Activated naive CD8-positive, alpha-beta T cell treated with anti-CD3 and anti-CD28 coated beads, Interleukin-2, amount 10 ng/mL, durations not matched to agents 7 days and 5 days (primary cell): ENCODE data around the gene UGT1A7. TPM values are rescaled to one million over a fixed set of nuclear protein-coding genes. Genes with fewer than 3 reads are reported as not detected.
"Not testable (repeated sequence)": the region's sequence is repeated elsewhere in the genome, so short reads cannot be mapped to it uniquely, and the experiment has no call there.

ENCODE experiments used
- ATAC-seq: fragments of 150-1000 bp; cut with Tn5 transposase; one replicate; pipeline ENCODE4 v1.10.0; 2021; ENCODE audit warnings: low read depth, moderate library complexity
- POLR2A ChIA-PET: fragments of 350-600 bp; sonication (Branson Sonifier 250); formaldehyde crosslinking; loops from one replicate; lab custom pipeline; 2021; ENCODE audit warnings: antibody characterized with exemption; lab: Charles Lee
- DNase-seq: peaks from one replicate; pipeline ENCODE4 v3.0.0; 2021
- H3K27ac Mint-ChIP-seq: one replicate; pipeline ENCODE4 v1.8.0; 2022; ENCODE audit warnings: mild to moderate bottlenecking, mixed read lengths
- H3K27me3 Mint-ChIP-seq: one replicate; pipeline ENCODE4 v1.8.0; 2022; ENCODE audit warnings: mild to moderate bottlenecking, moderate library complexity, mixed read lengths
- H3K36me3 Mint-ChIP-seq: one replicate; pipeline ENCODE4 v1.8.0; 2021; ENCODE audit warnings: mild to moderate bottlenecking, mixed read lengths
- H3K4me1 Mint-ChIP-seq: one replicate; pipeline ENCODE4 v1.8.0; 2021; ENCODE audit warnings: mixed read lengths
- H3K4me3 Mint-ChIP-seq: one replicate; pipeline ENCODE4 v1.8.0; 2022; ENCODE audit warnings: mild to moderate bottlenecking, moderate library complexity, mixed read lengths
- H3K9me3 Mint-ChIP-seq: one replicate; pipeline ENCODE4 v1.8.0; 2021; ENCODE audit warnings: mixed read lengths
- total RNA-seq, 2 experiments: library from RNA; stranded (reverse); gene quantifications; one replicate each; pipeline ENCODE4 v1.2.3, GENCODE V29; 2021

Gene UGT1A7
- total RNA-seq = not detected

DNA sequence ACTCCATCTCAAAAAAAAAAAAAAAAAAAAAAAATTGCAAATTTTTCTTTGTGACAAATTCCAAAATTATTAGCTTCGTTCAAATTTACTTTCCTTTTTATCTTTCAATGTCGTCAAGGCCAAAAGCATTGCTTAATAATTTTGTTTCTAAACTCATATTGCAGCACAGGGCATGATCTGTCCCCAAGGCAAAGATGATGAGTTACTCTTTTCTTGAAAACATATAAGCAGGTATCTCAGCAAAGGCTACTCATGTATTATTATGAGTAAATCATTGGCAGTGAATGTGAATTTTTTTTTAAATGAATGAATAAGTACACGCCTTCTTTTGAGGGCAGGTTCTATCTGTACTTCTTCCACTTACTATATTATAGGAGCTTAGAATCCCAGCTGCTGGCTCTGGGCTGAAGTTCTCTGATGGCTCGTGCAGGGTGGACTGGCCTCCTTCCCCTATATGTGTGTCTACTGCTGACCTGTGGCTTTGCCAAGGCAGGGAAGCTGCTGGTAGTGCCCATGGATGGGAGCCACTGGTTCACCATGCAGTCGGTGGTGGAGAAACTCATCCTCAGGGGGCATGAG, at the start of gene UGT1A7:
TSS of gene UGT1A7 (plus strand) at position 381 of the 579 bp plus-strand sequence. CDS start at position 418, 37 bp downstream.
- no peaks in the 10 kb centered on the region for H3K36me3 Mint-ChIP-seq
- H3K4me3 Mint-ChIP-seq = no peak within 1 kb of the TSS
- no peak within 1 kb of the TSS for H3K27ac Mint-ChIP-seq
- H3K27me3 Mint-ChIP-seq = peaks cover 18% of the 10 kb centered on the region
- ATAC-seq (no peak), DNase-seq (no peak)
- POLR2A ChIA-PET = no interaction called here
- H3K9me3 Mint-ChIP-seq = no peaks in the 10 kb centered on the region
- H3K4me1 Mint-ChIP-seq = no peaks in the 10 kb centered on the region

DNA sequence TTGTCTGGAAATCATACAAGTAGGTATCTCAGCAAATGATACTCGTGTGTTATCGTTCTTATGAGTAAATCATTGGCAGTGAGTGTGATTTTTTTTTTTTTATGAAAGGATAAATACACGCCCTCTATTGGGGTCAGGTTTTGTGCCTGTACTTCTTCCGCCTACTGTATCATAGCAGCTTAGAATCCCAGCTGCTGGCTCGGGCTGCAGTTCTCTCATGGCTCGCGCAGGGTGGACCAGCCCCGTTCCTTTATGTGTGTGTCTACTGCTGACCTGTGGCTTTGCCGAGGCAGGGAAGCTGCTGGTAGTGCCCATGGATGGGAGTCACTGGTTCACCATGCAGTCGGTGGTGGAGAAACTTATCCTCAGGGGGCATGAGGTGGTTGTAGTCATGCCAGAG, 45.4 kb upstream of the UGT1A7 start, which contains the start of gene UGT1A10:
TSS of gene UGT1A10 (plus strand) at position 143 of the 400 bp plus-strand sequence. CDS start at position 218, 75 bp downstream.
- DNase-seq, H3K9me3 Mint-ChIP-seq, POLR2A ChIA-PET, H3K4me3 Mint-ChIP-seq, H3K27ac Mint-ChIP-seq, H3K4me1 Mint-ChIP-seq, H3K36me3 Mint-ChIP-seq, ATAC-seq: not testable (repeated sequence)
- H3K27me3 Mint-ChIP-seq = peaks cover 15% of the 10 kb centered on the region

DNA sequence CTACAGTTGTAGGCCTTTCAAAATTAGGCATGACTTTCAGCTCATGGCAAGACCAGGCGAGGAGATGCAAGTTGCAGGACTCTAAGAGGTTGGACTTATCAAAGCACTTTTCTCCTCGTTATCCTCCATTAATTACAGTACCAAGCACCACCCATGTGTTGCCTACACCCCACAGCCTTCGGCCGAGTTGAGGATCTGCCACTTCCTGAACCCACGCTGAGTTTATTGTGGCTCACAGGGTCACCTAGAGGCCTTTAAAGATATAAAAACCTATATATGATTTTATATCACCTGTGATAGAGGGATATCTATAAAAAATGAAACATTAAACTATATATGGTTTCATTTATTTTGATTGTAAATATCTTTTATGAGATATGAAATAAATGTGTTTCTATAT, 42.9 kb upstream of the UGT1A7 start:
- POLR2A ChIA-PET = no interaction called here
- peaks cover 5% of the 10 kb centered on the region for H3K27me3 Mint-ChIP-seq
- peaks cover 1% of the 10 kb centered on the region for H3K36me3 Mint-ChIP-seq
- ATAC-seq (no peak), DNase-seq (no peak)
- H3K4me1 Mint-ChIP-seq = peaks cover 5% of the 10 kb centered on the region
- H3K27ac Mint-ChIP-seq = no peak overlapping the region
- no peaks in the 10 kb centered on the region for H3K9me3 Mint-ChIP-seq
- no peak overlapping the region for H3K4me3 Mint-ChIP-seq

GRCh38 chr2:233639860-233640259, 41.8 kb upstream of the UGT1A7 start:
- DNase-seq (no peak), ATAC-seq (no peak)
- peaks cover 2% of the 10 kb centered on the region for H3K9me3 Mint-ChIP-seq
- peaks cover 1% of the 10 kb centered on the region for H3K36me3 Mint-ChIP-seq
- H3K27me3 Mint-ChIP-seq = peaks cover 2% of the 10 kb centered on the region
- no peak overlapping the region for H3K4me3 Mint-ChIP-seq
- POLR2A ChIA-PET = no interaction called here
- H3K4me1 Mint-ChIP-seq = peaks cover 5% of the 10 kb centered on the region
- H3K27ac Mint-ChIP-seq = no peak overlapping the region

DNA sequence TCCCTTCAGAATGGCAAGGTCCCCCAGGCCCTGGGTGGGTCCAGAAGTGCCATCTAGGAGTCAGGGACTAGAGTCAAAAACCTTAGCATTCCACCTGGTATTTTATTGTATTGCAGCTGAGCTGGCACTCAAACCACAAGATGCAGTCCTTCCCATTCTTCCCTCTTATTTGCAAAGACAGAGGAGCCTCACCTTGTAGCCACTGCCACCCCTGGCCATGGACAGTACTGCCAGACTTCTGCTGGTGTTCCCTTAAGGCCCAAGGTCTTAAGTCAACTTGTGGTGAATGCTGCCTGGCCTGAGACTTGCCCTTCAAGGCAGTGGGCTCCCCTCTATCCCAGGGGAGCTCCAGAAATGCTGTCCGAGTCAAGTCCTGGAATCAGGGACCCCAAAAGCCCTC, 38.6 kb upstream of the UGT1A7 start:
- ATAC-seq (no peak), DNase-seq (no peak)
- H3K9me3 Mint-ChIP-seq = peaks cover 19% of the 10 kb centered on the region
- H3K27ac Mint-ChIP-seq = no peak overlapping the region
- H3K4me1 Mint-ChIP-seq = peaks cover 5% of the 10 kb centered on the region
- no peak overlapping the region for H3K4me3 Mint-ChIP-seq
- H3K27me3 Mint-ChIP-seq = no peaks in the 10 kb centered on the region
- POLR2A ChIA-PET = no interaction called here
- peaks cover 3% of the 10 kb centered on the region for H3K36me3 Mint-ChIP-seq

DNA sequence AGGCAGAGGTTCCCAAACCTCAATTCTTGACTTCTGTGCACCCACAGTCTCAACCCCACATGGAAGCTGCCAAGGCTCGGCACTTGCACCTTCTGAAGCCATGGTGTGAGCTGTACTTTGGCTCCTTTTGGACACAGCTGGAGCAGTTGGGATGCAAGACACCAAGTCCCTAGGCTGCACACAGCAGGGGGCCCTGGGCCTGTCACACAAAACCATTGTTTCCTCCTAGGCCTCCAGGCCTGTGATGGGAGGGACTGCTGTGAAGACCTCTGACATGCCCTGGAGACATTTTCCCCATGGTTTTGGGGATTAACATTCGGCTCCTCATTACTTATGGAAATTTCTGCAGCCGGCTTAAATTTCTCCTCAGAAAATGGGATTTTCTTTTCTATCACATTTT, 35.7 kb upstream of the UGT1A7 start:
- POLR2A ChIA-PET, H3K4me3 Mint-ChIP-seq, H3K36me3 Mint-ChIP-seq, H3K27ac Mint-ChIP-seq, ATAC-seq, H3K4me1 Mint-ChIP-seq, H3K27me3 Mint-ChIP-seq, DNase-seq: not testable (repeated sequence)
- H3K9me3 Mint-ChIP-seq = peaks cover 19% of the 10 kb centered on the region

- no peak overlapping the region for H3K27ac Mint-ChIP-seq
- DNase-seq (no peak), ATAC-seq (no peak)
- H3K9me3 Mint-ChIP-seq = peaks cover 12% of the 10 kb centered on the region
- no peak overlapping the region for H3K4me3 Mint-ChIP-seq
- POLR2A ChIA-PET = no interaction called here
- peaks cover 2% of the 10 kb centered on the region for H3K36me3 Mint-ChIP-seq
- H3K27me3 Mint-ChIP-seq = peaks cover 12% of the 10 kb centered on the region
- no peaks in the 10 kb centered on the region for H3K4me1 Mint-ChIP-seq
Observed at GRCh38 chr2:233650981-233651380, 30.7 kb upstream of the UGT1A7 start.

DNA sequence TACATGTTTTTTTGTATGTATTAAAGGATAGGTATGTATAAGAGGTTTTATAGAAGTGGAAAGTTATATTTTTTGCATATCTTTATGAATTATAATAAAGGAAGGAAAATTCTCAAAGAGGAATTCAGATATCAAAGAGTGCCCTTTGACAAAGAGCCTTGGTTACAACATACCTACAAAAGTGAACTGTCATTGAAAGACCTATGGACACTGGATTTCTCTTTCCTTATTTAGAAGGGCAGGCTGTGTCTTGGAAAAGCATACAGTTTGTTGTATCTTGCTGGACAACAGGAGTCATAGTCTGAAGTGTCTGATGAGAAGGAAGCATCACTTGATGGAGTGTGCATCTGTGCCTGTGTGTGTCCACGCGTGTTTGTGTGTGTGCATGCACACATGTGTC, 30.3 kb upstream of the UGT1A7 start:
- Mint-ChIP-seq H3K4me3 (no peak overlapping the region), H3K9me3 (peaks cover 11% of the 10 kb centered on the region), H3K27me3 (peaks cover 12% of the 10 kb centered on the region), H3K36me3 (peaks cover 2% of the 10 kb centered on the region), H3K27ac (no peak overlapping the region), H3K4me1 (no peaks in the 10 kb centered on the region)
- DNase-seq = no peak
- no peak for ATAC-seq
- POLR2A ChIA-PET = no interaction called here

- Mint-ChIP-seq H3K4me1 (peaks cover 4% of the 10 kb centered on the region), H3K27ac (no peak overlapping the region), H3K27me3 (peaks cover 31% of the 10 kb centered on the region), H3K36me3 (no peaks in the 10 kb centered on the region), H3K9me3 (no peaks in the 10 kb centered on the region), H3K4me3 (no peak overlapping the region)
- ATAC-seq = no peak
- no peak for DNase-seq
- POLR2A ChIA-PET = no interaction called here
Observed at GRCh38 chr2:233654501-233654900, 27.2 kb upstream of the UGT1A7 start.

DNA sequence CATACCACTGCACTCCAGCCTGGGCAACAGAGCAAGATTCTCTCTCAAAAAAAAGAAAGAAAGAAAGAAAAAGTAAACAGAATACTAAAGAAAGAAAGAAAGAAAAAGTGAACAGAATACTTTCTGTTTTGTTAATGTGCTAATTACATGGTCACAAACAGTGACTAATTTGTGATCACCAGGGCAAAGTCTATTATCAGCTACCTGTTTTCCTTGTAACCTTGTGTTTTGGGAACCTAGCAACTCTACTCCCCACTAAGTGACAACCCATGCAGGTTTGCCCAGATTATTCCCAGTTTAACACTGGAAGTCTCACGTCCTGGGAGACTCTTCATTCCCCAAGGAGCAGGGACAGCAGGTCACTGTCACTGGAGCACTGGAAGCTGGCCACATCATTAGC, 26.7 kb upstream of the UGT1A7 start:
- ATAC-seq = no peak
- POLR2A ChIA-PET = no interaction called here
- peaks cover 4% of the 10 kb centered on the region for H3K4me1 Mint-ChIP-seq
- H3K36me3 Mint-ChIP-seq = no peaks in the 10 kb centered on the region
- H3K27ac Mint-ChIP-seq = no peak overlapping the region
- peaks cover 36% of the 10 kb centered on the region for H3K27me3 Mint-ChIP-seq
- no peak overlapping the region for H3K4me3 Mint-ChIP-seq
- no peak for DNase-seq
- no peaks in the 10 kb centered on the region for H3K9me3 Mint-ChIP-seq

- H3K27ac Mint-ChIP-seq, DNase-seq, H3K36me3 Mint-ChIP-seq, H3K4me3 Mint-ChIP-seq, ATAC-seq, POLR2A ChIA-PET, H3K4me1 Mint-ChIP-seq, H3K9me3 Mint-ChIP-seq: not testable (repeated sequence)
- H3K27me3 Mint-ChIP-seq = peaks cover 42% of the 10 kb centered on the region
Observed at GRCh38 chr2:233655943-233656342, 25.8 kb upstream of the UGT1A7 start.

- H3K4me3 Mint-ChIP-seq = no peak overlapping the region
- H3K27ac Mint-ChIP-seq = no peak overlapping the region
- DNase-seq (no peak), ATAC-seq (no peak)
- H3K27me3 Mint-ChIP-seq = peaks cover 41% of the 10 kb centered on the region
- no peaks in the 10 kb centered on the region for H3K9me3 Mint-ChIP-seq
- no peaks in the 10 kb centered on the region for H3K36me3 Mint-ChIP-seq
- peaks cover 4% of the 10 kb centered on the region for H3K4me1 Mint-ChIP-seq
- POLR2A ChIA-PET = no interaction called here
Observed at GRCh38 chr2:233656443-233656842, 25.3 kb upstream of the UGT1A7 start.

DNA sequence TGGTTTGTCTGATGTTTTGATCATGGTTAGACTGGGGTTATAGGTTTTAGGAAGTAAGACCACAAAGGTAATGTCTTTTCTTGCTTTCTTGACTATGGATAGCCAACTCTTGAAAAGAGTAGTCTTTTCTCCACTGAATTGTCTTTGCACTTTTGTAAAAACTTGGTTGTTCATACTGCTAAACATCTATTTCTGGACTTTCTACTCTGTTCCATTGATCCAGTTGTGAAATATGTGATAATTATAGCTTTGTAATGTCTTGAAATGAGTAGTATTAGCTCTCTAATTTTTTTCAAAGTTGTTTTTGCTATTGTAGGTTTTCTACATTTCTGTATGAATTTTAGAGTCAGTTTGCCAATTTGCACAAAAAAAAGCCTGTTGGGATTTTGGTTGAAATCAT, 23.1 kb upstream of the UGT1A7 start:
- H3K36me3 Mint-ChIP-seq = no peaks in the 10 kb centered on the region
- no peak overlapping the region for H3K27ac Mint-ChIP-seq
- H3K27me3 Mint-ChIP-seq = peaks cover 41% of the 10 kb centered on the region
- POLR2A ChIA-PET = no interaction called here
- no peaks in the 10 kb centered on the region for H3K9me3 Mint-ChIP-seq
- no peak for ATAC-seq
- peaks cover 4% of the 10 kb centered on the region for H3K4me1 Mint-ChIP-seq
- H3K4me3 Mint-ChIP-seq = no peak overlapping the region
- no peak for DNase-seq

GRCh38 chr2:233663911-233664310, 17.8 kb upstream of the UGT1A7 start:
- DNase-seq (no peak), ATAC-seq (no peak)
- H3K27ac Mint-ChIP-seq = no peak overlapping the region
- peaks cover 1% of the 10 kb centered on the region for H3K36me3 Mint-ChIP-seq
- no peak overlapping the region for H3K4me3 Mint-ChIP-seq
- H3K9me3 Mint-ChIP-seq = peaks cover 7% of the 10 kb centered on the region
- POLR2A ChIA-PET = no interaction called here
- peaks cover 25% of the 10 kb centered on the region for H3K27me3 Mint-ChIP-seq
- no peaks in the 10 kb centered on the region for H3K4me1 Mint-ChIP-seq
